DMS53 treated with DMSO at 0.1 percent for 48 hours (cell line): ENCODE results near the gene PPP1R9A.

Experiments
- DNase-seq: peaks from one replicate; lab custom pipeline; 2025; ENCODE audit not compliant: unreplicated experiment; lab: John Stamatoyannopoulos, UW

Gene PPP1R9A

GRCh38 chr7:94907026-94907810, at the start of gene PPP1R9A:
TSS of gene PPP1R9A (plus strand) at chr7:94907594. CDS start at chr7:94910114, 2,520 bp downstream.
- DNase-seq = peak; percentile 53

GRCh38 chr7:94871132-94871531, 36.3 kb upstream of the PPP1R9A start:
- no peak for DNase-seq

GRCh38 chr7:94873239-94873638, 34.2 kb upstream of the PPP1R9A start:
- no peak for DNase-seq

GRCh38 chr7:94874036-94874785, 33.2 kb upstream of the PPP1R9A start:
- DNase-seq = no peak

GRCh38 chr7:94875201-94875600, 32.2 kb upstream of the PPP1R9A start:
- DNase-seq = no peak

- no peak for DNase-seq
These were observed 29.4 kb upstream of the PPP1R9A start for GRCh38 chr7:94877731-94878670.

GRCh38 chr7:94882891-94883290, 24.5 kb upstream of the PPP1R9A start:
- no peak for DNase-seq

- DNase-seq = no peak
These were observed 23.8 kb upstream of the PPP1R9A start for GRCh38 chr7:94883616-94884015.

GRCh38 chr7:94888551-94888950, 18.8 kb upstream of the PPP1R9A start:
- DNase-seq = peak; percentile 74

- DNase-seq = no peak
These were observed 18.3 kb upstream of the PPP1R9A start for GRCh38 chr7:94888995-94889523.

- DNase-seq = no peak
These were observed 17.2 kb upstream of the PPP1R9A start for GRCh38 chr7:94890216-94890615.

GRCh38 chr7:94893661-94894060, 13.7 kb upstream of the PPP1R9A start:
- DNase-seq = no peak

GRCh38 chr7:94897541-94897940, 9.9 kb upstream of the PPP1R9A start:
- DNase-seq = no peak

- no peak for DNase-seq
These were observed 9.1 kb upstream of the PPP1R9A start for GRCh38 chr7:94898340-94898739.

GRCh38 chr7:94901981-94902380, 5.4 kb upstream of the PPP1R9A start:
- no peak for DNase-seq

GRCh38 chr7:94903971-94904370, 3.4 kb upstream of the PPP1R9A start:
- DNase-seq = no peak

- DNase-seq = no peak
These were observed 2.4 kb upstream of the PPP1R9A start for GRCh38 chr7:94904982-94905381.

GRCh38 chr7:94906065-94906851, 1.1 kb upstream of the PPP1R9A start:
- no peak for DNase-seq

GRCh38 chr7:94907811-94908322, 473 bp downstream of the PPP1R9A start:
- DNase-seq = no peak
